ENCODE measurements around the gene SIGLEC11. TPM values are rescaled to one million over a fixed set of nuclear protein-coding genes. Genes with fewer than 3 reads are reported as not detected.

SIGLEC11 gene
- total RNA-seq, 1 experiment from 2014 or later = not detected

DNA sequence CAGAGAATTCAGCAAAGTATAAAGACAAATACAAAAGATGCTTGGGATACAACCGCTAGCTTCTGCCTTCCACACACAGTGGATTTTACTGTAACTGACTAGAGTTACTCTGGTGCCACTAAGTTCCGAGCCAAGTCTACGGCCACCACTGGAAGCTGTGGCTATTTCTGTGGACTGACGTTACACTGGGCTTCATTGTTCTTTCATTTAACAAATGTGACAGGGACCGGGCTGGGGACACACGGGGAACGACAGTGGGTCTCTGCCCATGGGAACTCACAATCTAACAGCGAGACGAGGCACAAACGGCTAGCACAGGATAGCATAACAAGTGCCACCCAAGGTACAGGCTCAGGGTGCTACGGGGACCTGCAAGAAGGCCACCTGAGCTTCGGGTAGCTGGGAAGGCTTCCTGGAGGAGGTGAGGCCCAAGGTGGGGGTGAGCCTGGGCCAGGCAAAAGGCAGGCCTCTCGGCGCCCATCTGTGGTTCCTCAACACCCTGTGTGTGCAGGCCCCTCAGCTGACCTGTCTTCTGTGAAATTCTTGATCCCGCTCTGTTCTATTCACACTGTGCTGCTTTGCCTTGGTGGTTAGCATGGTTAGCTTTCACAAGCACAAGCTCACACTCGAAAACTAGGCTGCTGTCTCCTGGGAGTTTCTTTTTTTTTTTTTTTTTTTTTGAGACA, 54.0 kb downstream of the SIGLEC11 start:
- no peak for DNase-seq (ENCODE audit: low spot score)

DNA sequence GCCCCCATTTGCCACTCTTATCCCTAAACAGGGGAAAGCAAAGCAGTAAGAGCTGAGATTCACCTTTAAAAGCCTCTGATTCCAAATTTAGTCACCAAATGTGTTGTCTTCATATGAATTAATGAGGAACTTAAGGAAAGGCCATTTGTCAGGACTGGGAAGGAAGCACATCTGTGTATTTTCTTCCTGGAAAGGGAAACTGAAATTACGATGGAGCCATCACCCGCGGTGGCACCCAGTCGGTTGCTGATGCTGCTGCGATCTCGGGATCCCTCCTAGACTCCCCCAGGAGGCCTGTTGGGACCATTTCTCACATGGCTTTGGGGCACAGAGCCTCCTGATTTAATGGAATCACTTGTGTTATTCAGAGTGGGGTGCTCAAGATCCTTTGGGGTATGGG, 56.8 kb downstream of the SIGLEC11 start:
- no peak for DNase-seq (ENCODE audit: low spot score)

Other genes with a start within 250 kb of the SIGLEC11 start
- gene TSKS, start 197.9 kb downstream of the SIGLEC11 start, total RNA-seq (2014; rRNA removed; shearing (Covaris generic)) = not detected in 2 replicates
- 55.5 and 61.1 TPM in 2 replicates for gene AP2A1, start 194.2 kb downstream of the SIGLEC11 start, total RNA-seq (2014; rRNA removed; shearing (Covaris generic))
- 26.2 and 31.7 TPM in 2 replicates for gene FUZ, start 147.9 kb downstream of the SIGLEC11 start, total RNA-seq (2014; rRNA removed; shearing (Covaris generic))
- gene MED25, start 142.9 kb downstream of the SIGLEC11 start, total RNA-seq (2014; rRNA removed; shearing (Covaris generic)) = 16.1 TPM in 2 replicates
- gene PTOV1, start 110.0 kb downstream of the SIGLEC11 start, total RNA-seq (2014; rRNA removed; shearing (Covaris generic)) = 99.9 and 101 TPM in 2 replicates
- gene PNKP, start 93.6 kb downstream of the SIGLEC11 start, total RNA-seq (2014; rRNA removed; shearing (Covaris generic)) = 20.5 and 22.7 TPM in 2 replicates
- 12.8 and 13.4 TPM in 2 replicates for gene AKT1S1, start 83.8 kb downstream of the SIGLEC11 start, total RNA-seq (2014; rRNA removed; shearing (Covaris generic))
- 2.6 and 6.8 TPM in 2 replicates for gene TBC1D17, start 83.5 kb downstream of the SIGLEC11 start, total RNA-seq (2014; rRNA removed; shearing (Covaris generic))
- 0.15 TPM in 1 of 2 replicates, not detected in the other for gene IL4I1, start 64.3 kb downstream of the SIGLEC11 start, total RNA-seq (2014; rRNA removed; shearing (Covaris generic))
- gene ATF5, start 32.0 kb downstream of the SIGLEC11 start, total RNA-seq (2014; rRNA removed; shearing (Covaris generic)) = 16.0 and 19.0 TPM in 2 replicates
- 52.1 and 62.4 TPM in 2 replicates for gene NUP62, start 31.7 kb downstream of the SIGLEC11 start, total RNA-seq (2014; rRNA removed; shearing (Covaris generic))
- gene VRK3, start 64.2 kb upstream of the SIGLEC11 start, total RNA-seq (2014; rRNA removed; shearing (Covaris generic)) = 32.5 and 35.6 TPM in 2 replicates
- gene ZNF473, start 64.8 kb upstream of the SIGLEC11 start, total RNA-seq (2014; rRNA removed; shearing (Covaris generic)) = 15.8 and 17.4 TPM in 2 replicates
- gene IZUMO2, start 202.1 kb upstream of the SIGLEC11 start, total RNA-seq (2014; rRNA removed; shearing (Covaris generic)) = not detected in 2 replicates
- gene MYH14, start 242.4 kb upstream of the SIGLEC11 start, total RNA-seq (2014; rRNA removed; shearing (Covaris generic)) = 3.2 and 3.8 TPM in 2 replicates

All from H4 (cell line).